ENCODE data around the gene SPOCK3.

The SPOCK3 gene

GRCh38 chr4:167144605-167145004 is 89.7 kb downstream of the SPOCK3 start:
- Histone ChIP-seq H3K9ac (ENCODE audit: insufficient read length) (no peak overlapping the region), H3K36me3 (ENCODE audit: insufficient read depth, low read length) (no peaks in the 10 kb centered on the region), H3K4me3 (no peak overlapping the region), H3K9me3 (ENCODE audit: low read depth, low read length) (no peaks in the 10 kb centered on the region), H3K27ac (no peak overlapping the region)
- DNase-seq (ENCODE audit: low read depth, low spot score): no peak
- TF ChIP-seq EZH2 (IDR thresholded peaks at IDR 0.05): no peak
- no peak for TF ChIP-seq POLR2AphosphoS5 (IDR thresholded peaks at IDR 0.05; ENCODE audit: borderline replicate concordance, low read depth, low read length)
- no peak for TF ChIP-seq FOXP2 (optimal IDR thresholded peaks at IDR 0.05; ENCODE audit: control extremely low read depth, extremely low read length, insufficient read depth)

GRCh38 chr4:167143018-167143417 is 91.3 kb downstream of the SPOCK3 start:
- TF ChIP-seq POLR2AphosphoS5 (IDR thresholded peaks at IDR 0.05; ENCODE audit: borderline replicate concordance, low read depth, low read length): no peak
- TF ChIP-seq EZH2 (IDR thresholded peaks at IDR 0.05): no peak
- H3K4me3 ChIP-seq: no peak overlapping the region
- H3K9me3 ChIP-seq (ENCODE audit: low read depth, low read length): no peaks in the 10 kb centered on the region
- no peak overlapping the region for H3K27ac ChIP-seq
- no peaks in the 10 kb centered on the region for H3K36me3 ChIP-seq (ENCODE audit: insufficient read depth, low read length)
- H3K9ac ChIP-seq (ENCODE audit: insufficient read length): no peak overlapping the region
- no peak for DNase-seq (ENCODE audit: low read depth, low spot score)

- H3K36me3 ChIP-seq (ENCODE audit: insufficient read depth, low read length): no peaks in the 10 kb centered on the region
- no peak overlapping the region for H3K27ac ChIP-seq
- H3K9me3 ChIP-seq (ENCODE audit: low read depth, low read length): no peaks in the 10 kb centered on the region
- no peak overlapping the region for H3K4me3 ChIP-seq
- no peak overlapping the region for H3K9ac ChIP-seq (ENCODE audit: insufficient read length)
- no peak for DNase-seq (ENCODE audit: low read depth, low spot score)
- TF ChIP-seq FOXP2 (optimal IDR thresholded peaks at IDR 0.05; ENCODE audit: control extremely low read depth, extremely low read length, insufficient read depth) (no peak), POLR2AphosphoS5 (IDR thresholded peaks at IDR 0.05; ENCODE audit: borderline replicate concordance, low read depth, low read length) (no peak), EZH2 (IDR thresholded peaks at IDR 0.05) (no peak)
These were observed 98.0 kb downstream of the SPOCK3 start for GRCh38 chr4:167136270-167136669.

- no peak for DNase-seq (ENCODE audit: low read depth, low spot score)
- no peak overlapping the region for H3K4me3 ChIP-seq
- no peak overlapping the region for H3K9ac ChIP-seq (ENCODE audit: insufficient read length)
- TF ChIP-seq POLR2AphosphoS5 (IDR thresholded peaks at IDR 0.05; ENCODE audit: borderline replicate concordance, low read depth, low read length) (no peak), FOXP2 (optimal IDR thresholded peaks at IDR 0.05; ENCODE audit: control extremely low read depth, extremely low read length, insufficient read depth) (no peak), EZH2 (IDR thresholded peaks at IDR 0.05) (no peak)
- H3K27ac ChIP-seq: no peak overlapping the region
- no peaks in the 10 kb centered on the region for H3K36me3 ChIP-seq (ENCODE audit: insufficient read depth, low read length)
- no peaks in the 10 kb centered on the region for H3K9me3 ChIP-seq (ENCODE audit: low read depth, low read length)
These were observed 105.1 kb downstream of the SPOCK3 start for GRCh38 chr4:167129146-167129545.

GRCh38 chr4:167119392-167119791 is 114.9 kb downstream of the SPOCK3 start:
- Histone ChIP-seq H3K9ac (ENCODE audit: insufficient read length) (no peak overlapping the region), H3K4me3 (no peak overlapping the region), H3K36me3 (ENCODE audit: insufficient read depth, low read length) (no peaks in the 10 kb centered on the region), H3K27ac (no peak overlapping the region), H3K9me3 (ENCODE audit: low read depth, low read length) (no peaks in the 10 kb centered on the region)
- no peak for TF ChIP-seq FOXP2 (optimal IDR thresholded peaks at IDR 0.05; ENCODE audit: control extremely low read depth, extremely low read length, insufficient read depth)
- no peak for DNase-seq (ENCODE audit: low read depth, low spot score)

GRCh38 chr4:167117273-167117672 is 117.0 kb downstream of the SPOCK3 start:
- no peak overlapping the region for H3K9ac ChIP-seq (ENCODE audit: insufficient read length)
- H3K36me3 ChIP-seq (ENCODE audit: insufficient read depth, low read length): no peaks in the 10 kb centered on the region
- H3K4me3 ChIP-seq: no peak overlapping the region
- TF ChIP-seq FOXP2 (optimal IDR thresholded peaks at IDR 0.05; ENCODE audit: control extremely low read depth, extremely low read length, insufficient read depth) (no peak), EZH2 (IDR thresholded peaks at IDR 0.05) (no peak), POLR2AphosphoS5 (IDR thresholded peaks at IDR 0.05; ENCODE audit: borderline replicate concordance, low read depth, low read length) (no peak)
- no peak overlapping the region for H3K27ac ChIP-seq
- no peaks in the 10 kb centered on the region for H3K9me3 ChIP-seq (ENCODE audit: low read depth, low read length)
- DNase-seq (ENCODE audit: low read depth, low spot score): no peak

GRCh38 chr4:167114416-167114971 is 119.8 kb downstream of the SPOCK3 start:
- Histone ChIP-seq H3K4me3 (no peak overlapping the region), H3K9me3 (ENCODE audit: low read depth, low read length) (no peaks in the 10 kb centered on the region), H3K27ac (no peak overlapping the region), H3K9ac (ENCODE audit: insufficient read length) (no peak overlapping the region), H3K36me3 (ENCODE audit: insufficient read depth, low read length) (no peaks in the 10 kb centered on the region)
- no peak for TF ChIP-seq EZH2 (IDR thresholded peaks at IDR 0.05)
- DNase-seq (ENCODE audit: low read depth, low spot score): no peak

- TF ChIP-seq POLR2AphosphoS5 (IDR thresholded peaks at IDR 0.05; ENCODE audit: borderline replicate concordance, low read depth, low read length) (no peak), EZH2 (IDR thresholded peaks at IDR 0.05) (no peak), FOXP2 (optimal IDR thresholded peaks at IDR 0.05; ENCODE audit: control extremely low read depth, extremely low read length, insufficient read depth) (no peak)
- DNase-seq (ENCODE audit: low read depth, low spot score): no peak
- H3K4me3 ChIP-seq: no peak overlapping the region
- H3K36me3 ChIP-seq (ENCODE audit: insufficient read depth, low read length): no peaks in the 10 kb centered on the region
- no peaks in the 10 kb centered on the region for H3K9me3 ChIP-seq (ENCODE audit: low read depth, low read length)
- H3K27ac ChIP-seq: no peak overlapping the region
- no peak overlapping the region for H3K9ac ChIP-seq (ENCODE audit: insufficient read length)
These were observed 122.7 kb downstream of the SPOCK3 start for GRCh38 chr4:167111622-167112021.

- Histone ChIP-seq H3K36me3 (ENCODE audit: insufficient read depth, low read length) (no peaks in the 10 kb centered on the region), H3K4me3 (no peak overlapping the region), H3K27ac (no peak overlapping the region), H3K9ac (ENCODE audit: insufficient read length) (no peak overlapping the region), H3K9me3 (ENCODE audit: low read depth, low read length) (no peaks in the 10 kb centered on the region)
- DNase-seq (ENCODE audit: low read depth, low spot score): no peak
- no peak for TF ChIP-seq EZH2 (IDR thresholded peaks at IDR 0.05)
- TF ChIP-seq POLR2AphosphoS5 (IDR thresholded peaks at IDR 0.05; ENCODE audit: borderline replicate concordance, low read depth, low read length): no peak
- TF ChIP-seq FOXP2 (optimal IDR thresholded peaks at IDR 0.05; ENCODE audit: control extremely low read depth, extremely low read length, insufficient read depth): no peak
These were observed 123.2 kb downstream of the SPOCK3 start for GRCh38 chr4:167111092-167111491.
